Measurements from ENCODE around the gene SNTG2. TPM values are rescaled to one million over a fixed set of nuclear protein-coding genes. Genes with fewer than 3 reads are reported as not detected.

The SNTG2 gene
- total and polyA plus RNA-seq, 4 donors = not detected

DNA sequence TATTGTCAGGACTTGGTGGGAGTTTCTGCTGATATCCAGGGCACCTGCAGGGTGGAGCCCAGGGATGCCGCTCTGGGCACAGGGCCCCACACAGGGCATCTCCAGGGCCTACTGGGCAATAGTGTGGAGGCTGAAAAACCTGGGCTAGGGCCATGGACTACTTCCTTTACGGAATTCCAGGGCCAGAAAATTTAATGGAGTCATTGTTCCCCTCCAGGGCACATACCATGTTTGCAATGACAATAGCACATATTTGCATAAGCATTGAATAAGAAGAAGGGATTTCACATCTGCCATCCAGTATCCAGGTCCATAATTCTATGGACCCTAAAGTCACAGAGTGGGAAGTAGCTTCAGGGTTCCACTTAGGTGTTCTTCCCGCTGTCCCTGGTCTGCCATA, 358.9 kb downstream of the SNTG2 start:
- H3K9me3 ChIP-seq (ENCODE audit: control insufficient read depth in 4 of 4, low read length in 3 of 4) = no peaks in the 10 kb centered on the region
- no peak for DNase-seq (ENCODE audit: low spot score)
- no peaks in the 10 kb centered on the region for H3K4me1 ChIP-seq (ENCODE audit: control insufficient read depth in 4 of 4, insufficient read depth in 4 of 4, low read length in 3 of 4)
- no peaks in the 10 kb centered on the region for H3K36me3 ChIP-seq (ENCODE audit: control insufficient read depth in 4 of 4, insufficient read depth in 3 of 4, low read depth in 1 of 4, low read length in 3 of 4)
- no peak overlapping the region for H3K4me3 ChIP-seq (ENCODE audit: low read depth in 1 of 3, low read length in 3 of 3)
- no peak overlapping the region for H3K27ac ChIP-seq (ENCODE audit: low read depth in 1 of 2, low read length in 2 of 2)
- H3K9ac ChIP-seq (ENCODE audit: low read depth in 1 of 2, low read length in 2 of 2) = no peak overlapping the region
- H3K27me3 ChIP-seq (ENCODE audit: control insufficient read depth in 4 of 4, insufficient read depth in 4 of 4, low read length in 3 of 4) = peaks cover 0 to 7% (median 0%) of the 10 kb centered on the region in 4 donors
- 74% methylated on average over 3 of the region's 3 CpGs for WGBS
- TF ChIP-seq HNF4A (conservative IDR thresholded peaks at IDR 0.05) = no peak
- TF ChIP-seq, protein P1, sequence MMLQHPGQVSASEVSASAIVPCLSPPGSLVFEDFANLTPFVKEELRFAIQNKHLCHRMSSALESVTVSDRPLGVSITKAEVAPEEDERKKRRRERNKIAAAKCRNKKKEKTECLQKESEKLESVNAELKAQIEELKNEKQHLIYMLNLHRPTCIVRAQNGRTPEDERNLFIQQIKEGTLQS (IDR thresholded peaks at IDR 0.05) = no peak
- TF ChIP-seq, protein P2, sequence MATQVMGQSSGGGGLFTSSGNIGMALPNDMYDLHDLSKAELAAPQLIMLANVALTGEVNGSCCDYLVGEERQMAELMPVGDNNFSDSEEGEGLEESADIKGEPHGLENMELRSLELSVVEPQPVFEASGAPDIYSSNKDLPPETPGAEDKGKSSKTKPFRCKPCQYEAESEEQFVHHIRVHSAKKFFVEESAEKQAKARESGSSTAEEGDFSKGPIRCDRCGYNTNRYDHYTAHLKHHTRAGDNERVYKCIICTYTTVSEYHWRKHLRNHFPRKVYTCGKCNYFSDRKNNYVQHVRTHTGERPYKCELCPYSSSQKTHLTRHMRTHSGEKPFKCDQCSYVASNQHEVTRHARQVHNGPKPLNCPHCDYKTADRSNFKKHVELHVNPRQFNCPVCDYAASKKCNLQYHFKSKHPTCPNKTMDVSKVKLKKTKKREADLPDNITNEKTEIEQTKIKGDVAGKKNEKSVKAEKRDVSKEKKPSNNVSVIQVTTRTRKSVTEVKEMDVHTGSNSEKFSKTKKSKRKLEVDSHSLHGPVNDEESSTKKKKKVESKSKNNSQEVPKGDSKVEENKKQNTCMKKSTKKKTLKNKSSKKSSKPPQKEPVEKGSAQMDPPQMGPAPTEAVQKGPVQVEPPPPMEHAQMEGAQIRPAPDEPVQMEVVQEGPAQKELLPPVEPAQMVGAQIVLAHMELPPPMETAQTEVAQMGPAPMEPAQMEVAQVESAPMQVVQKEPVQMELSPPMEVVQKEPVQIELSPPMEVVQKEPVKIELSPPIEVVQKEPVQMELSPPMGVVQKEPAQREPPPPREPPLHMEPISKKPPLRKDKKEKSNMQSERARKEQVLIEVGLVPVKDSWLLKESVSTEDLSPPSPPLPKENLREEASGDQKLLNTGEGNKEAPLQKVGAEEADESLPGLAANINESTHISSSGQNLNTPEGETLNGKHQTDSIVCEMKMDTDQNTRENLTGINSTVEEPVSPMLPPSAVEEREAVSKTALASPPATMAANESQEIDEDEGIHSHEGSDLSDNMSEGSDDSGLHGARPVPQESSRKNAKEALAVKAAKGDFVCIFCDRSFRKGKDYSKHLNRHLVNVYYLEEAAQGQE (IDR thresholded peaks at IDR 0.05) = no peak
- TF ChIP-seq FOXA1 (IDR thresholded peaks at IDR 0.05) = no peak

DNA sequence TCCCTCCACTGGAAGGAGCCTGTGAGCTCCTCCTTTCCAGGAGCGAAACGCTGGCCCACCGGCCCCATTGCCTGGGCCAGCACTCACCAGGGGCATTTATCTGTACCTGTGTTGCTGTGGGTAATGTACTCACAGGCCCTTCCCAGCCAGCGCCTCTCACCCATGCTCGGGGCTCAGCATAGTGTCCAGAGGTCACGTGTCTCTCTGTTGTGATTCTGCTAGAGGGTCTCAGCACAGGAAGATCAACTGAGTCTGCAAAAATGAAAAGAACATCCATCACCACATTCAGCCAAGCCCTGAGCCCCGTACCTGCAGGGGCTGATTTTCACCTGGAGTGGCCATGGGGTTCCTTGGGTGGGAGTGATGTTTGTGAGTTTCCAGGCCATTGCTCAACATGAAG, 359.6 kb downstream of the SNTG2 start:
- Histone ChIP-seq H3K9me3 (ENCODE audit: control insufficient read depth in 4 of 4, low read length in 3 of 4) (no peaks in the 10 kb centered on the region), H3K4me1 (ENCODE audit: control insufficient read depth in 4 of 4, insufficient read depth in 4 of 4, low read length in 3 of 4) (no peaks in the 10 kb centered on the region), H3K9ac (ENCODE audit: low read depth in 1 of 2, low read length in 2 of 2) (no peak overlapping the region), H3K27me3 (ENCODE audit: control insufficient read depth in 4 of 4, insufficient read depth in 4 of 4, low read length in 3 of 4) (peaks cover 0 to 7% (median 0%) of the 10 kb centered on the region in 4 donors), H3K4me3 (ENCODE audit: low read depth in 1 of 3, low read length in 3 of 3) (no peak overlapping the region), H3K27ac (ENCODE audit: low read depth in 1 of 2, low read length in 2 of 2) (no peak overlapping the region), H3K36me3 (ENCODE audit: control insufficient read depth in 4 of 4, insufficient read depth in 3 of 4, low read depth in 1 of 4, low read length in 3 of 4) (no peaks in the 10 kb centered on the region)
- no peak for DNase-seq (ENCODE audit: low spot score)
- TF ChIP-seq FOXA2 (IDR thresholded peaks at IDR 0.05) = no peak
- TF ChIP-seq HNF4A (conservative IDR thresholded peaks at IDR 0.05) = no peak
- TF ChIP-seq EGR1 (IDR thresholded peaks at IDR 0.05; ENCODE audit: low read depth in 2 of 2) = no peak
- TF ChIP-seq, protein P2 (IDR thresholded peaks at IDR 0.05) = no peak
- TF ChIP-seq GABPA (IDR thresholded peaks at IDR 0.05 in 1 of 2, conservative IDR thresholded peaks at IDR 0.05 in 1 of 2) = no peak
- TF ChIP-seq, protein P3, sequence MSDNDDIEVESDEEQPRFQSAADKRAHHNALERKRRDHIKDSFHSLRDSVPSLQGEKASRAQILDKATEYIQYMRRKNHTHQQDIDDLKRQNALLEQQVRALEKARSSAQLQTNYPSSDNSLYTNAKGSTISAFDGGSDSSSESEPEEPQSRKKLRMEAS (IDR thresholded peaks at IDR 0.05) = no peak
- TF ChIP-seq JUND (IDR thresholded peaks at IDR 0.05) = no peak
- TF ChIP-seq, protein P4, sequence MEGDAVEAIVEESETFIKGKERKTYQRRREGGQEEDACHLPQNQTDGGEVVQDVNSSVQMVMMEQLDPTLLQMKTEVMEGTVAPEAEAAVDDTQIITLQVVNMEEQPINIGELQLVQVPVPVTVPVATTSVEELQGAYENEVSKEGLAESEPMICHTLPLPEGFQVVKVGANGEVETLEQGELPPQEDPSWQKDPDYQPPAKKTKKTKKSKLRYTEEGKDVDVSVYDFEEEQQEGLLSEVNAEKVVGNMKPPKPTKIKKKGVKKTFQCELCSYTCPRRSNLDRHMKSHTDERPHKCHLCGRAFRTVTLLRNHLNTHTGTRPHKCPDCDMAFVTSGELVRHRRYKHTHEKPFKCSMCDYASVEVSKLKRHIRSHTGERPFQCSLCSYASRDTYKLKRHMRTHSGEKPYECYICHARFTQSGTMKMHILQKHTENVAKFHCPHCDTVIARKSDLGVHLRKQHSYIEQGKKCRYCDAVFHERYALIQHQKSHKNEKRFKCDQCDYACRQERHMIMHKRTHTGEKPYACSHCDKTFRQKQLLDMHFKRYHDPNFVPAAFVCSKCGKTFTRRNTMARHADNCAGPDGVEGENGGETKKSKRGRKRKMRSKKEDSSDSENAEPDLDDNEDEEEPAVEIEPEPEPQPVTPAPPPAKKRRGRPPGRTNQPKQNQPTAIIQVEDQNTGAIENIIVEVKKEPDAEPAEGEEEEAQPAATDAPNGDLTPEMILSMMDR (IDR thresholded peaks at IDR 0.05; ENCODE audit: low read depth, low read length, missing input control) = no peak
- TF ChIP-seq TAF1 (conservative IDR thresholded peaks at IDR 0.05) = no peak
- no peak for TF ChIP-seq YY1 (IDR thresholded peaks at IDR 0.05)
- TF ChIP-seq RXRA (IDR thresholded peaks at IDR 0.05) = no peak
- TF ChIP-seq FOXA1 (IDR thresholded peaks at IDR 0.05) = no peak
- no peak for TF ChIP-seq RAD21 (IDR thresholded peaks at IDR 0.05)
- TF ChIP-seq, protein P1 (IDR thresholded peaks at IDR 0.05) = no peak
- TF ChIP-seq HNF4G (IDR thresholded peaks at IDR 0.05) = no peak
- TF ChIP-seq, protein P5, sequence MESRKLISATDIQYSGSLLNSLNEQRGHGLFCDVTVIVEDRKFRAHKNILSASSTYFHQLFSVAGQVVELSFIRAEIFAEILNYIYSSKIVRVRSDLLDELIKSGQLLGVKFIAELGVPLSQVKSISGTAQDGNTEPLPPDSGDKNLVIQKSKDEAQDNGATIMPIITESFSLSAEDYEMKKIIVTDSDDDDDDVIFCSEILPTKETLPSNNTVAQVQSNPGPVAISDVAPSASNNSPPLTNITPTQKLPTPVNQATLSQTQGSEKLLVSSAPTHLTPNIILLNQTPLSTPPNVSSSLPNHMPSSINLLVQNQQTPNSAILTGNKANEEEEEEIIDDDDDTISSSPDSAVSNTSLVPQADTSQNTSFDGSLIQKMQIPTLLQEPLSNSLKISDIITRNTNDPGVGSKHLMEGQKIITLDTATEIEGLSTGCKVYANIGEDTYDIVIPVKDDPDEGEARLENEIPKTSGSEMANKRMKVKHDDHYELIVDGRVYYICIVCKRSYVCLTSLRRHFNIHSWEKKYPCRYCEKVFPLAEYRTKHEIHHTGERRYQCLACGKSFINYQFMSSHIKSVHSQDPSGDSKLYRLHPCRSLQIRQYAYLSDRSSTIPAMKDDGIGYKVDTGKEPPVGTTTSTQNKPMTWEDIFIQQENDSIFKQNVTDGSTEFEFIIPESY (IDR thresholded peaks at IDR 0.05) = no peak
- TF ChIP-seq SP1 (IDR thresholded peaks at IDR 0.05) = no peak
- no peak for TF ChIP-seq NR2F2 (IDR thresholded peaks at IDR 0.05)
- WGBS = 76% methylated on average over 7 of the region's 7 CpGs
